CD4-positive, alpha-beta T cell (primary cell): Measurements from ENCODE around the gene POLQ. TPM values are rescaled to one million over a fixed set of nuclear protein-coding genes. Genes with fewer than 3 reads are reported as not detected.

Source experiments
- ATAC-seq: fragments of 200-7000 bp; cut with Tn5 transposase; one replicate; pipeline ENCODE4 v1.10.0; 2022; ENCODE audit warnings: mild to moderate bottlenecking; ENCODE audit not compliant: poor library complexity
- CTCF ChIA-PET: fragments of 350-600 bp; sonication (Branson Sonifier 250); formaldehyde crosslinking; loops from one replicate; lab custom pipeline; 2021; ENCODE audit warnings: antibody characterized with exemption, inconsistent platforms; lab: Charles Lee
- POLR2A ChIA-PET: fragments of 350-600 bp; sonication (Branson Sonifier 250); formaldehyde crosslinking; loops from one replicate; lab custom pipeline; 2021; ENCODE audit warnings: antibody characterized with exemption, inconsistent platforms; lab: Charles Lee
- DNase-seq, 14 experiments: peaks; one replicate each; pipeline ENCODE4 v3.0.0-alpha.2; 2013 to 2020; ENCODE audit warnings: mixed read lengths in 2 of 14
- H3K27ac ChIP-seq, 2 donors: one replicate each; pipeline versions ENCODE4 v1.5.1 to v1.7.0; 2013; ENCODE audit warnings: low read length in 2 of 2, low read depth in 1 of 2, mild to moderate bottlenecking in 1 of 2
- H3K27me3 ChIP-seq, 2 experiments: 1 replicate in 1 of 2; 2 replicates in 1 of 2; pipeline versions ENCODE4 v1.6.1 to v1.7.0; 2013; ENCODE audit warnings: low read length in 2 of 2, control low read depth in 1 of 2, mild to moderate bottlenecking in 1 of 2, moderate library complexity in 1 of 2; ENCODE audit not compliant: insufficient read depth in 2 of 2, control insufficient read depth in 1 of 2
- H3K36me3 ChIP-seq: one replicate; pipeline ENCODE4 v1.6.1; 2013; ENCODE audit warnings: low read length, control low read depth; ENCODE audit not compliant: insufficient read depth
- H3K4me1 ChIP-seq: one replicate; pipeline ENCODE4 v1.6.1; 2013; ENCODE audit warnings: low read length, control low read depth; ENCODE audit not compliant: insufficient read depth
- H3K4me3 ChIP-seq: one replicate; pipeline ENCODE4 v1.5.1; 2013; ENCODE audit warnings: mild to moderate bottlenecking, low read length, moderate library complexity
- H3K9me3 ChIP-seq, 2 experiments: 1 replicate in 1 of 2; 2 replicates in 1 of 2; pipeline versions ENCODE4 v1.6.1 to v1.7.0; 2013; ENCODE audit warnings: low read length in 2 of 2, mild to moderate bottlenecking in 2 of 2, control low read depth in 1 of 2, moderate library complexity in 1 of 2; ENCODE audit not compliant: control insufficient read depth in 1 of 2, insufficient read depth in 1 of 2
- H3K27ac Mint-ChIP-seq: one replicate; pipeline ENCODE4 v1.8.0; 2020; ENCODE audit warnings: mixed read lengths
- H3K27me3 Mint-ChIP-seq: one replicate; pipeline ENCODE4 v1.8.0; 2021; ENCODE audit warnings: mixed read lengths
- H3K36me3 Mint-ChIP-seq: one replicate; pipeline ENCODE4 v1.8.0; 2021; ENCODE audit warnings: low read depth, mixed read lengths
- H3K4me1 Mint-ChIP-seq: one replicate; pipeline ENCODE4 v1.8.0; 2021; ENCODE audit warnings: low read depth, mixed read lengths
- H3K4me3 Mint-ChIP-seq: one replicate; pipeline ENCODE4 v1.8.0; 2020; ENCODE audit warnings: mild to moderate bottlenecking, mixed read lengths
- H3K9me3 Mint-ChIP-seq: one replicate; pipeline ENCODE4 v1.8.0; 2020; ENCODE audit warnings: mixed read lengths
- CTCF ChIP-seq: fragments of 200-600 bp; IDR thresholded peaks from one replicate; pipeline ENCODE4 v1.8.0; 2022; ENCODE audit warnings: antibody characterized with exemption, mild to moderate bottlenecking
- intact Hi-C, 2 experiments: fragments of 100-400 bp; cut with DNase I in 1 of 2; cut with micrococcal nuclease in 1 of 2; formaldehyde crosslinking; loops; one replicate each; pipeline versions ENCODE4 v1.15.1 to v1.9.0; 2023 to 2025; cut with DNase I, micrococcal nuclease
- total RNA-seq, 174 experiments: library from RNA in 2 of 174; stranded (reverse) in 2 of 174; gene quantifications; one replicate each; pipeline ENCODE4 v1.2.3 and lab custom pipeline; 2021 to 2026

POLQ gene
- total RNA-seq, 2 experiments from 2014 or later: 0.17 to 0.30 TPM

- no peaks in the 10 kb centered on the region for H3K36me3 ChIP-seq
- Mint-ChIP-seq H3K4me1 (no peaks in the 10 kb centered on the region), H3K27ac (no peak within 1 kb of the TSS), H3K4me3 (no peak within 1 kb of the TSS), H3K9me3 (no peaks in the 10 kb centered on the region), H3K27me3 (no peaks in the 10 kb centered on the region), H3K36me3 (no peaks in the 10 kb centered on the region)
- CTCF ChIA-PET: no interaction called here
- POLR2A ChIA-PET: interaction anchor here (0.6 kb wide), 1 partner anchor 206 kb away, joined by 3 read pairs; no protein-coding TSS in a partner anchor
- no peaks in the 10 kb centered on the region for H3K27me3 ChIP-seq
- no peaks in the 10 kb centered on the region for H3K9me3 ChIP-seq
- ATAC-seq: no peak
- no peak for TF ChIP-seq CTCF
- no peak for DNase-seq
- no peaks in the 10 kb centered on the region for H3K4me1 ChIP-seq
- intact Hi-C loops: no loop called here
- no peak within 1 kb of the TSS for H3K27ac ChIP-seq
- no peak within 1 kb of the TSS for H3K4me3 ChIP-seq
These were observed 47.3 kb upstream of the POLQ start, which contains the start of gene FBXO40 for GRCh38 chr3:121592856-121593702. TSS of gene FBXO40 (plus strand) at chr3:121593379. CDS start at chr3:121620576, 27,197 bp downstream.

GRCh38 chr3:121584418-121584817 is 38.6 kb upstream of the POLQ start:
- H3K9me3 ChIP-seq: no peaks in the 10 kb centered on the region
- no peak overlapping the region for H3K27ac ChIP-seq
- ChIA-PET POLR2A (no interaction called here), CTCF (no interaction called here)
- peaks cover 0 to 5% of the 10 kb centered on the region in 2 experiments for H3K27me3 ChIP-seq
- no peaks in the 10 kb centered on the region for H3K9me3 Mint-ChIP-seq
- ATAC-seq (no peak), DNase-seq (no peak)
- intact Hi-C loops: no loop called here
- no peaks in the 10 kb centered on the region for H3K4me1 Mint-ChIP-seq
- peaks cover 28% of the 10 kb centered on the region for H3K27me3 Mint-ChIP-seq
- no peak overlapping the region for H3K27ac Mint-ChIP-seq
- H3K36me3 Mint-ChIP-seq: no peaks in the 10 kb centered on the region
- H3K4me3 Mint-ChIP-seq: no peak overlapping the region
- H3K4me3 ChIP-seq: no peak overlapping the region
- no peaks in the 10 kb centered on the region for H3K36me3 ChIP-seq
- no peaks in the 10 kb centered on the region for H3K4me1 ChIP-seq
- TF ChIP-seq CTCF: no peak

GRCh38 chr3:121581691-121582090 is 35.9 kb upstream of the POLQ start:
- Mint-ChIP-seq H3K9me3 (no peaks in the 10 kb centered on the region), H3K36me3 (no peaks in the 10 kb centered on the region), H3K4me1 (no peaks in the 10 kb centered on the region), H3K4me3 (no peak overlapping the region), H3K27ac (no peak overlapping the region), H3K27me3 (peaks cover 28% of the 10 kb centered on the region)
- intact Hi-C loops: no loop called here
- no peak for DNase-seq
- ChIA-PET POLR2A (no interaction called here), CTCF (no interaction called here)
- H3K4me3 ChIP-seq: no peak overlapping the region
- H3K4me1 ChIP-seq: no peaks in the 10 kb centered on the region
- ATAC-seq: no peak
- no peaks in the 10 kb centered on the region for H3K36me3 ChIP-seq
- no peak overlapping the region for H3K27ac ChIP-seq
- H3K27me3 ChIP-seq: peaks cover 0 to 5% of the 10 kb centered on the region in 2 experiments
- H3K9me3 ChIP-seq: no peaks in the 10 kb centered on the region
- no peak for TF ChIP-seq CTCF
